ENCODE results near the gene UNC13B. TPM values are rescaled to one million over a fixed set of nuclear protein-coding genes. Genes with fewer than 3 reads are reported as not detected.
A peak's percentile ranks its signal among the peaks of the same experiment; 100 is the strongest.

Gene UNC13B
- total and polyA plus RNA-seq, 2 of the 8 experiments (the other 6 are each of a cell fraction or from before 2014, with no cell fraction given), result 23.1 to 51.7 TPM

- no peak for TF ChIP-seq CBX5 (IDR thresholded peaks at IDR 0.05; ENCODE audit: low read depth, low read length)
- TF ChIP-seq GABPA (IDR thresholded peaks at IDR 0.05; ENCODE audit: borderline replicate concordance, insufficient read depth, low read length), result no peak
- TF ChIP-seq MAX (IDR thresholded peaks at IDR 0.05), result no peak
- no peak for TF ChIP-seq EGR1 (IDR thresholded peaks at IDR 0.05; ENCODE audit: borderline replicate concordance, low read depth, low read length)
- no peak for TF ChIP-seq EZH2 (IDR thresholded peaks at IDR 0.05; ENCODE audit: low read depth, low read length, severe bottlenecking)
- TF ChIP-seq KDM4A (IDR thresholded peaks at IDR 0.05; ENCODE audit: low read depth, low read length, severe bottlenecking), result peak; percentile 72
- TF ChIP-seq SUZ12 (IDR thresholded peaks at IDR 0.05; ENCODE audit: low read length), result no peak
- peak; percentile 20 to 33; a peak in 2 of 4 replicates for TF ChIP-seq RAD21 (IDR thresholded peaks at IDR 0.05 in 1 of 2, conservative IDR thresholded peaks at IDR 0.05 in 1 of 2; ENCODE audit: low read depth in 2 of 2, low read length in 2 of 2)
- TF ChIP-seq POU5F1 (IDR thresholded peaks at IDR 0.05; ENCODE audit: low read depth, low read length), result no peak
- TF ChIP-seq TAF1 (IDR thresholded peaks at IDR 0.05; ENCODE audit: low read depth, low read length), result peak; percentile 59; the same call in 1 of the 2 replicates
- no peak for TF ChIP-seq CEBPB (IDR thresholded peaks at IDR 0.05; ENCODE audit: low read depth, low read length)
- TF ChIP-seq SP4 (IDR thresholded peaks at IDR 0.05; ENCODE audit: low read length), result peak; percentile 89; the same call in 1 of the 2 replicates
- peak; percentile 54; the same call in 1 of the 2 replicates for TF ChIP-seq TBP (IDR thresholded peaks at IDR 0.05; ENCODE audit: low read depth, low read length)
Measured at GRCh38 chr9:35406183-35406959, 244.6 kb downstream of the UNC13B start (continued).
